Dermis blood vessel endothelial cell (primary cell): ENCODE results near the gene MTG2. TPM values are rescaled to one million over a fixed set of nuclear protein-coding genes. Genes with fewer than 3 reads are reported as not detected.

Experiments used
- DNase-seq: peaks from one replicate; pipeline ENCODE4 v3.0.0; 2010
- total RNA-seq: library from RNA; depleted of rRNA; stranded (reverse); fragments of >200 nt; gene quantifications from 2 replicates; pipeline ENCODE4 v1.2.3, GENCODE V29; 2014

Gene MTG2
- total RNA-seq, 1 donor from 2014 or later, result 26.7 TPM

GRCh38 chr20:62206388-62206775 is 23.6 kb downstream of the MTG2 start:
- DNase-seq, result no peak

- no peak for DNase-seq
Observed at GRCh38 chr20:62208061-62208794, 25.4 kb downstream of the MTG2 start.

- peak; percentile 50 for DNase-seq
Observed at GRCh38 chr20:62208795-62209755, 26.2 kb downstream of the MTG2 start.

- no peak for DNase-seq
Observed at GRCh38 chr20:62209850-62210495, 27.1 kb downstream of the MTG2 start.

GRCh38 chr20:62210496-62210855 is 27.6 kb downstream of the MTG2 start:
- peak; percentile 14 for DNase-seq

- DNase-seq, result no peak
Observed at GRCh38 chr20:62211216-62211615, 28.4 kb downstream of the MTG2 start.

- DNase-seq, result no peak
Observed at GRCh38 chr20:62211769-62212288, 29.0 kb downstream of the MTG2 start.

GRCh38 chr20:62212299-62212698 is 29.5 kb downstream of the MTG2 start:
- no peak for DNase-seq

- no peak for DNase-seq
Observed at GRCh38 chr20:62214067-62214466, 31.2 kb downstream of the MTG2 start.

- no peak for DNase-seq
Observed at GRCh38 chr20:62215020-62215990, 32.5 kb downstream of the MTG2 start.

- no peak for DNase-seq
Observed at GRCh38 chr20:62215991-62216635, 33.3 kb downstream of the MTG2 start.

GRCh38 chr20:62216636-62217566 is 34.1 kb downstream of the MTG2 start:
- no peak for DNase-seq

GRCh38 chr20:62217913-62218773 is 35.3 kb downstream of the MTG2 start:
- DNase-seq, result no peak

GRCh38 chr20:62219101-62219991 is 36.5 kb downstream of the MTG2 start:
- DNase-seq, result peak; percentile 24

GRCh38 chr20:62219992-62220665 is 37.3 kb downstream of the MTG2 start, which contains the start of gene HRH3:
TSS of gene HRH3 (minus strand) at chr20:62220278. CDS start at chr20:62219970, 308 bp downstream.
- DNase-seq, result peak; percentile 62

GRCh38 chr20:62220666-62221568 is 38.1 kb downstream of the MTG2 start:
- no peak for DNase-seq
